GM18508 (cell line): Measurements from ENCODE around the gene HHIP.

Source experiments
- ATAC-seq: cut with Tn5 transposase; IDR thresholded peaks from one replicate; pipeline ENCODE4 v1.9.1; 2021; ENCODE audit warnings: moderate number of reproducible peaks; ENCODE audit not compliant: insufficient read depth, unreplicated experiment

Gene HHIP

GRCh38 chr4:144655491-144655890 lies 9.5 kb downstream of the HHIP start:
- ATAC-seq = no peak

GRCh38 chr4:144656850-144657249 lies 10.9 kb downstream of the HHIP start:
- no peak for ATAC-seq

- ATAC-seq = no peak
These were observed 12.1 kb downstream of the HHIP start for GRCh38 chr4:144658015-144658567.

GRCh38 chr4:144658903-144659302 lies 12.9 kb downstream of the HHIP start:
- no peak for ATAC-seq

GRCh38 chr4:144659447-144659846 lies 13.5 kb downstream of the HHIP start:
- ATAC-seq = no peak

- no peak for ATAC-seq
These were observed 18.0 kb downstream of the HHIP start for GRCh38 chr4:144663834-144664475.

GRCh38 chr4:144666539-144667175 lies 20.7 kb downstream of the HHIP start:
- no peak for ATAC-seq

GRCh38 chr4:144667500-144667899 lies 21.5 kb downstream of the HHIP start:
- no peak for ATAC-seq

GRCh38 chr4:144670776-144671175 lies 24.8 kb downstream of the HHIP start:
- no peak for ATAC-seq

- ATAC-seq = no peak
These were observed 28.8 kb downstream of the HHIP start for GRCh38 chr4:144674711-144675110.

- no peak for ATAC-seq
These were observed 35.9 kb downstream of the HHIP start for GRCh38 chr4:144681806-144682205.

GRCh38 chr4:144683516-144683915 lies 37.6 kb downstream of the HHIP start:
- ATAC-seq = no peak

GRCh38 chr4:144685911-144686310 lies 40.0 kb downstream of the HHIP start:
- ATAC-seq = no peak

- no peak for ATAC-seq
These were observed 41.0 kb downstream of the HHIP start for GRCh38 chr4:144686921-144687320.

- no peak for ATAC-seq
These were observed 41.5 kb downstream of the HHIP start for GRCh38 chr4:144687466-144687865.

GRCh38 chr4:144688035-144688569 lies 42.1 kb downstream of the HHIP start:
- ATAC-seq = no peak

- ATAC-seq = no peak
These were observed 43.2 kb downstream of the HHIP start for GRCh38 chr4:144689125-144689524.

GRCh38 chr4:144695721-144696120 lies 49.8 kb downstream of the HHIP start:
- no peak for ATAC-seq

- no peak for ATAC-seq
These were observed 50.4 kb downstream of the HHIP start for GRCh38 chr4:144696376-144696775.

- no peak for ATAC-seq
These were observed 53.6 kb downstream of the HHIP start for GRCh38 chr4:144699565-144699964.

- no peak for ATAC-seq
These were observed 55.8 kb downstream of the HHIP start for GRCh38 chr4:144701683-144702233.
